SJSA1 (cell line): ENCODE results near the gene RAMP3. TPM values are rescaled to one million over a fixed set of nuclear protein-coding genes. Genes with fewer than 3 reads are reported as not detected.

Experiments
- DNase-seq, 2 experiments: peaks; one replicate each; pipeline ENCODE4 v3.0.0-alpha.2; 2015 to 2020; ENCODE audit warnings: low spot score in 2 of 2, low read depth in 1 of 2
- H3K27ac ChIP-seq: fragments of 250-450 bp; sonication (Bioruptor Pico); 2 replicates; pipeline ENCODE4 v1.5.1; 2020; ENCODE audit warnings: mild to moderate bottlenecking, moderate library complexity
- H3K27me3 ChIP-seq: fragments of 250-450 bp; sonication (Bioruptor Pico); replicated peaks from 2 replicates; pipeline ENCODE4 v1.5.1; 2020; ENCODE audit warnings: mild to moderate bottlenecking, moderate library complexity
- H3K36me3 ChIP-seq: fragments of 250-450 bp; sonication (Bioruptor Pico); 2 replicates; pipeline ENCODE4 v1.5.1; 2020; ENCODE audit warnings: mild to moderate bottlenecking
- H3K4me1 ChIP-seq: fragments of 250-450 bp; sonication (Bioruptor Pico); replicated peaks from 2 replicates; pipeline ENCODE4 v1.6.1; 2021; ENCODE audit warnings: mild to moderate bottlenecking
- H3K4me3 ChIP-seq: fragments of 250-450 bp; sonication (Bioruptor Pico); 2 replicates; pipeline ENCODE4 v1.5.1; 2020; ENCODE audit warnings: mild to moderate bottlenecking
- H3K9me3 ChIP-seq: fragments of 250-450 bp; sonication (Bioruptor Pico); replicated peaks from 2 replicates; pipeline ENCODE4 v1.5.1; 2020; ENCODE audit warnings: mild to moderate bottlenecking
- total RNA-seq: library from RNA; depleted of rRNA; stranded (reverse); fragments of >200 nt; shearing (Covaris generic); gene quantifications from 2 replicates; pipeline ENCODE4 v1.2.3, GENCODE V29; 2014; rRNA removed

Gene RAMP3
- total RNA-seq, 1 experiment from 2014 or later = not detected

GRCh38 chr7:45224832-45225231, 67.2 kb downstream of the RAMP3 start:
- Histone ChIP-seq H3K9me3 (no peaks in the 10 kb centered on the region; the same call in 1 of the 2 replicates), H3K36me3 (no peaks in the 10 kb centered on the region), H3K27ac (no peak overlapping the region), H3K4me3 (no peak overlapping the region), H3K4me1 (peaks cover 3% of the 10 kb centered on the region; the same call in 1 of the 2 replicates), H3K27me3 (0 out of 2 replicates have a peak, but pooled peaks cover 4% of the 10 kb centered on the region)
- DNase-seq = no peak

GRCh38 chr7:45225311-45225947, 67.8 kb downstream of the RAMP3 start:
- Histone ChIP-seq H3K36me3 (no peaks in the 10 kb centered on the region), H3K4me3 (no peak overlapping the region), H3K27me3 (0 out of 2 replicates have a peak, but pooled peaks cover 4% of the 10 kb centered on the region), H3K27ac (no peak overlapping the region), H3K9me3 (no peaks in the 10 kb centered on the region; the same call in 1 of the 2 replicates), H3K4me1 (peaks cover 4% of the 10 kb centered on the region; the same call in 1 of the 2 replicates)
- DNase-seq = no peak

- no peaks in the 10 kb centered on the region; the same call in 1 of the 2 replicates for H3K9me3 ChIP-seq
- H3K36me3 ChIP-seq = no peaks in the 10 kb centered on the region
- H3K27ac ChIP-seq = no peak overlapping the region
- H3K4me1 ChIP-seq = peaks cover 4% of the 10 kb centered on the region; the same call in 1 of the 2 replicates
- H3K4me3 ChIP-seq = no peak overlapping the region
- DNase-seq = no peak
- H3K27me3 ChIP-seq = 0 out of 2 replicates have a peak, but pooled peaks cover 2% of the 10 kb centered on the region
Observed at GRCh38 chr7:45225948-45226335, 68.4 kb downstream of the RAMP3 start.

- Histone ChIP-seq H3K4me1 (peaks cover 4% of the 10 kb centered on the region; the same call in 1 of the 2 replicates), H3K9me3 (no peaks in the 10 kb centered on the region; the same call in 1 of the 2 replicates), H3K4me3 (no peak overlapping the region), H3K27me3 (peaks cover 5% of the 10 kb centered on the region; the same call in 1 of the 2 replicates), H3K36me3 (no peaks in the 10 kb centered on the region), H3K27ac (no peak overlapping the region)
- DNase-seq = no peak
Observed at GRCh38 chr7:45229156-45229920, 71.7 kb downstream of the RAMP3 start.

GRCh38 chr7:45230083-45230482, 72.5 kb downstream of the RAMP3 start:
- Histone ChIP-seq H3K27ac (no peak overlapping the region), H3K27me3 (peaks cover 5% of the 10 kb centered on the region), H3K4me3 (no peak overlapping the region), H3K36me3 (no peaks in the 10 kb centered on the region), H3K9me3 (no peaks in the 10 kb centered on the region; the same call in 1 of the 2 replicates), H3K4me1 (peaks cover 4% of the 10 kb centered on the region; the same call in 1 of the 2 replicates)
- no peak for DNase-seq

- Histone ChIP-seq H3K36me3 (no peaks in the 10 kb centered on the region), H3K27ac (no peak overlapping the region), H3K4me3 (no peak overlapping the region), H3K27me3 (peaks cover 5% of the 10 kb centered on the region), H3K4me1 (peaks cover 4% of the 10 kb centered on the region; the same call in 1 of the 2 replicates), H3K9me3 (no peaks in the 10 kb centered on the region; the same call in 1 of the 2 replicates)
- DNase-seq = no peak
Observed at GRCh38 chr7:45230611-45231165, 73.1 kb downstream of the RAMP3 start.

GRCh38 chr7:45233249-45233775, 75.7 kb downstream of the RAMP3 start:
- no peak overlapping the region for H3K4me3 ChIP-seq
- DNase-seq = no peak
- peaks cover 5% of the 10 kb centered on the region for H3K27me3 ChIP-seq
- no peaks in the 10 kb centered on the region; the same call in 1 of the 2 replicates for H3K9me3 ChIP-seq
- H3K27ac ChIP-seq = no peak overlapping the region
- no peaks in the 10 kb centered on the region for H3K36me3 ChIP-seq
- peaks cover 4% of the 10 kb centered on the region; the same call in 1 of the 2 replicates for H3K4me1 ChIP-seq

Other genes starting within 250 kb of the RAMP3 start
- gene MYO1G, start 178.8 kb upstream of the RAMP3 start, total RNA-seq = 0.11 TPM in 1 of 2 replicates, not detected in the other
- 35.5 and 64.8 TPM in 2 replicates for gene CCM2, start 157.6 kb upstream of the RAMP3 start, total RNA-seq
- 0.81 and 1.5 TPM in 2 replicates for gene NACAD, start 68.8 kb upstream of the RAMP3 start, total RNA-seq
- 54.9 and 67.4 TPM in 2 replicates for gene TBRG4, start 46.1 kb upstream of the RAMP3 start, total RNA-seq